ENCODE data around the gene MGAT4D.

MGAT4D gene

GRCh38 chr4:140395668-140396067 lies 102.4 kb downstream of the MGAT4D start:
- Histone ChIP-seq H3K27me3 (ENCODE audit: insufficient read depth, low read length) (no peaks in the 10 kb centered on the region), H3K79me2 (ENCODE audit: insufficient read depth, low read length) (no peaks in the 10 kb centered on the region), H3K4me3 (ENCODE audit: low read depth, low read length, poor library complexity, severe bottlenecking) (no peak overlapping the region), H3F3A (ENCODE audit: insufficient read depth, low read length) (no peaks in the 10 kb centered on the region), H3K36me3 (ENCODE audit: insufficient read depth, low read length) (no peaks in the 10 kb centered on the region), H3K9me2 (ENCODE audit: low read depth, low read length) (no peaks in the 10 kb centered on the region), H3K9me3 (ENCODE audit: low read length) (no peaks in the 10 kb centered on the region), H2AFZ (ENCODE audit: low read length) (no peak overlapping the region), H3K27ac (ENCODE audit: low read depth, low read length, poor library complexity, severe bottlenecking) (no peak overlapping the region), H4K20me1 (ENCODE audit: insufficient read depth, low read length) (no peaks in the 10 kb centered on the region), H3K4me1 (ENCODE audit: insufficient read depth, low read length, severe bottlenecking) (no peaks in the 10 kb centered on the region), H3K4me2 (ENCODE audit: low read length) (no peak overlapping the region), H3K9ac (ENCODE audit: low read length) (no peak overlapping the region)
- no peak for TF ChIP-seq CTCF (IDR thresholded peaks at IDR 0.05; ENCODE audit: low read length)
- no peak for TF ChIP-seq EZH2 (IDR thresholded peaks at IDR 0.05; ENCODE audit: borderline replicate concordance, low read length)
